ENCODE results near the gene CDC45.
"Not testable (repeated sequence)": the region's sequence is repeated elsewhere in the genome, so short reads cannot be mapped to it uniquely, and the experiment has no call there.

CDC45 gene

DNA sequence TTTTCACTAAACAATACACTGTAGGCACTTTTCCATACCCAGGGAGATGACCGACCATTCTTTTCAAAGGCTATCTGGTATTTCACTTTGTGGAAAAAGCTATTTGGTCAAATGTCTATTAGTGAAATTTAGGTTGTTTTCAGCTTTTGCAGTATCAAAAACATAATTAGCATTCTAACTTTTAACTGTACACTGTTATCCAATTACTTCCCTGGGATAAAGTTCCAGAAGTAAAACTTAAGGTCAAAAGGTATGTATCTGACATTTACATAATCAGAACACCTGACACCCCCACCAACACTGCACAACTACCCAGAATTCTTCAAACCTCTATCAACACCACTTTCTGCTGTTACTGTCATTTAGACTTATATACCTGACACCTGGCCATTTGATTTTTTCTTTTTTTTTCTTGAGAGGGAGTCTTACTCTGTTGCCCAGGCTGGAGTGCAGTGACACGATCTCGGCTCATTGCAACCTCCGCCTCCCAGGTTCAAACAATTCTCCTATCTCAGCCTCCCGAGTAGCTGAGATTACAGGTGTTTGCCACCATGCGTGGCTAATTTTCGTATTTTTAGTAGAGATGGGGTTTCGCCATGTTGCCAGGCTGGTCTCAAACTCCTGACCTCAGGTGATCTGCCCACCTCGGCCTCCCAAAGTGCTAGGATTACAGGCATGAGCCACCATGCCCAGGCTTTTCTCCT is 34.3 kb upstream of the CDC45 start:
- peak overlapping the region; percentile 35 for H3K4me3 Mint-ChIP-seq
- peaks cover 45% of the 10 kb centered on the region for H3K36me3 Mint-ChIP-seq (ENCODE audit: low read depth)

DNA sequence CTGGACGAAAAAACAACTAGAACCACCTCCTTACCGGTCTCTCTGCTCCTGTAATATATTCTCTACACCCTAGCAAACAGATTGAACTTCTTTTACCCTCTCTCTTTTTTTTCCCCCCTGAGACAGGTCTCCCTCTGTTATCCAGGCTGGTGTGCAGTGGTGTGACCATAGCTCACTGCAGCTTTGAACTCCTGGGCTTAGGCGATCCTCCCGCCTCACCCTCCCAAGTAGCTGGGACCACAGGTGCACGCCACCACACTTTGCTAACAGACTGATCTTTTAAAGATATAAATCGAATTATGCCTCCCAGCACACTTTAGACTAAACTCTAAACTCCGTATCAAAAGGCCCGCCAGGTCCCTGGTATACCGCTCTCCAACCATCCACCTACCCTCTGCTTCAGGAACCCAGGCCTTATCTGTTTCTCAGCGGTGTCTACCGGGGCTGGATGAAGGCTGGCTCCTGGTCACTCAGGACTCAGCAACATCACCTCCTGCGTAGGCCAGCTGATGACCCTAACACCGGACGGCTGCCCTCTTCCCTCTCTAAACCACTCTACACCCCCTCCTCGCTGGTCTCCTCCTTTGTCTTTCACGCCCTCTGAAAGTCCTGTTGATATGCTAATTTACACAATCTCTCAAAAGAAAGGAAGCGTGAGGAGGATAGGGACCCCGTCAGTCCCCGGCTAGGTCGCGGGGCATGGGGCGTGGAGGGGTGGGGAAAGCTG is 33.0 kb upstream of the CDC45 start:
- Mint-ChIP-seq H3K4me3 (peak overlapping the region; percentile 96), H3K9me3 (no peaks in the 10 kb centered on the region), H3K27me3 (no peaks in the 10 kb centered on the region), H3K4me1 (ENCODE audit: low read depth) (peaks cover 49% of the 10 kb centered on the region), H3K27ac (peak overlapping the region; percentile 83), H3K36me3 (ENCODE audit: low read depth) (peaks cover 47% of the 10 kb centered on the region)

More for the DNA sequence above, 34.3 kb upstream of the CDC45 start:
- not testable (repeated sequence) for H3K9me3 Mint-ChIP-seq, H3K27me3 Mint-ChIP-seq
- Mint-ChIP-seq H3K27ac (peak overlapping the region; percentile 76), H3K4me1 (ENCODE audit: low read depth) (peaks cover 49% of the 10 kb centered on the region)

DNA sequence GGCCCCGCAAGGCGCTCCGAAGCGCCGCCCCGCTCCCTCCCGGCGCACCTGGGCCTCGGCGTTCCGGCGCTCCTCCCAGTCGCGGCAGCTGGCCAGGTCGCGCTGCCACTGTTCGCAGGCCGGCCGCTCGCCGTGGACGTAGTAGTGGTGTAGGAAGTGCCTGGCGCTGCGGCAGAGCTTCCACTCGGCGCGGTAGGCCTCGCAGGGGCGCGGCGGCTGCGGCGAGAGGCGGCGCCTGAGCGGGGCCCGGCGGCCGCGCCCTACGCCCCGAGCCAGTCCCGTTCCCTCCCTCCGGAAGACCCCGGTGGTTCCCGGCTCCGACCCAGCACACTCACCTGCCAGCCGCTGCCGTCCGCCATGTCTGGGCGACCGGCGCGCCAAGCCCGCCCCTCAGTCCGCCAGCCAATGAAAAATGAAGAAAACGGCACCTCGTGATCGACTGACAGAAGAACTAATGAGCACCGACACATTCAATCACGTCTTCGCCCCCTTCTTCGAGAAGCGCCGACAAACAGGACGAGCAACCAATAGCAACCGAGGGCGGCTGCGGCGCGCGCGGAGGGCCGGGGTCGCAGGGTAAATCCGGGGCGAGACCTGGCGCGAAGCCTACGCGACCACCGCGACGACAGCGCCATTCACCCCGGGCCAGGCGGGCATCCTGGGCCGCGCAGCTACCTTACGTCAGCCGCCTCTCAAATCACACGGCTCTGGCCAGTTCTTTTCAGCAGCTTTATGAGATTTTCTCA is 32.2 kb upstream of the CDC45 start, which contains the start of gene C22orf39:
Gene C22orf39 (minus strand): TSS at position 382 of the 746 bp plus-strand sequence. CDS start 23 bp downstream, at position 359.
- no peaks in the 10 kb centered on the region for H3K27me3 Mint-ChIP-seq
- H3K27ac Mint-ChIP-seq, result peak within 1 kb of the TSS; percentile 85
- H3K4me1 Mint-ChIP-seq (ENCODE audit: low read depth), result peaks cover 45% of the 10 kb centered on the region
- peaks cover 48% of the 10 kb centered on the region for H3K36me3 Mint-ChIP-seq (ENCODE audit: low read depth)
- H3K4me3 Mint-ChIP-seq, result peak within 1 kb of the TSS; percentile 96
- no peaks in the 10 kb centered on the region for H3K9me3 Mint-ChIP-seq

DNA sequence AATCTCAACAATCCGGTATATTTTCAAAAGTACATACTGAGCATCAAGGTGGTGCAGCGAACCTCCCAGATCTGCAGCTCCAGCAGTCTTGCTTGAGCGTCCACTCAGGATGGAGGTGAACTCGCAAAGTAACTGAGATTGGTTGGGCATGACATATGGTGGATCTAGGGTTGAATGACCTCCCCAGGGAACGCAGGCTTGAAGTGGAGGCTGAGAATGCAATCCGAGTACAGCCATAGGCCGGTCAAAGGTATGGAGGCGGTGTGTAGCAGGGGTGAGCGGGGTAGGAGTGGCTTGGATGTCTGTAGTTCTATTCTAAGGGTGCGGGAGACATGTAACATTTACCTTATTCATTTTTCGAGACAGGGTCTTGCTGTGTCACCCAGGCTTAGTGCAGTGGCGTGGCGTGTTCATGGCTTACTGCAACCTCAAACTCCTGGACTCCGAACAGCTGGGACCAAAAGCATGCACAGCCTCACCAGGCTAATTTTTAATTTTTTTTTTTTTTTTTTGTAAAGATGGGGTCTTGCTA is 31.6 kb upstream of the CDC45 start:
- H3K4me1 Mint-ChIP-seq (ENCODE audit: low read depth), result peaks cover 43% of the 10 kb centered on the region
- H3K4me3 Mint-ChIP-seq, result peak overlapping the region; percentile 96
- H3K36me3 Mint-ChIP-seq (ENCODE audit: low read depth), result peaks cover 49% of the 10 kb centered on the region
- H3K27ac Mint-ChIP-seq, result peak overlapping the region; percentile 85
- H3K27me3 Mint-ChIP-seq, result no peaks in the 10 kb centered on the region
- no peaks in the 10 kb centered on the region for H3K9me3 Mint-ChIP-seq

DNA sequence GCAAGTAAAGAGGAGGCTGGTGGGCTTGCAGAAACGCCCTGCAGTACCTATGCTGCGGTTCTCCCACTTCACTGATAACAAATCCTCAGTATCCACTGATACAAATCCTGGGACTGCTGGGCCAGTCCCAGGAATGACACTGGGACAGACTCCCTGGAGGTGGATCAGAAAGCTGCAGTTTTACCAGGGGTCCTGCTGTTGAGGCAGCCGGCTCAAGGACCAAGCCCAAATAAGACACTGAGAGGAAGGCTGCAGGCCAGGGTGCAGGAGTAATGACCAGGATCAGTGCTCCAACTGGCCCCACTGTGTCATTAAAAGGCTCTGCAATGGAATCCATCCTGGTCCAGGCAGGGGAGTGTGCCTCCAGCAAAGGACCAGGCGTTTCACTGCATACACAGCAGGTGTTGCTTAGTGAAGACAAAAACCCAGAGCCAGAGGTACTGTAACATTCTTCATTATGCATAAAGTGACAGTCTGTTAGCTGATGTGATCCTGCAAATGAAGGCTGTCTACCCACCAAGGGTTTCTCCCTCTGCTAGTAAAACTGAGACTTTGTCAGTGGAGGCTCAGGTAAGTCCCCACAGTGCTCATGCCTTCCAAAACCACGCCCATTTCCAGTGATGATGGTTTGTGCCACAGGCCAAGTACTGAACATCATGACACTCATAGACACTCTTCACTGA is 30.8 kb upstream of the CDC45 start:
- Mint-ChIP-seq H3K4me3 (peak overlapping the region; percentile 96), H3K36me3 (ENCODE audit: low read depth) (peaks cover 47% of the 10 kb centered on the region), H3K4me1 (ENCODE audit: low read depth) (peaks cover 39% of the 10 kb centered on the region), H3K9me3 (no peaks in the 10 kb centered on the region), H3K27me3 (no peaks in the 10 kb centered on the region), H3K27ac (peak overlapping the region; percentile 63)

DNA sequence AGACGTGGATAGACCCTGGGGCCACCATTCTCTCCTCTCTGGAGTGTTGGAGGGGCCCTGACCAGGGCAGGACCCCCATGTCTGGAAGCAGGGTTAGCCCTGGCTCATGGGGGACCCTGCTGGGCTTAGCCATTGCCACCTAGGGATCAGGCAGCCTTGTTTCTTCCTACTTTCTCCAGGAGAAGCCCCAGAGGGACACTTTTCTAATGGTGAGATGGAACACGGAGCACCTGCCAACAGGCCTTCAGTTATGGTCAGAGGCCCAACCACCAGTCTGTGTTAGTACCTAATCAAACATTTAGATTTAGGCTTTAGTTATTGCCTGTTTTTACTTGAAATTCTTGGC is 30.3 kb upstream of the CDC45 start:
- Mint-ChIP-seq H3K27me3 (no peaks in the 10 kb centered on the region), H3K4me1 (ENCODE audit: low read depth) (peaks cover 42% of the 10 kb centered on the region), H3K4me3 (no peak overlapping the region), H3K36me3 (ENCODE audit: low read depth) (peaks cover 52% of the 10 kb centered on the region), H3K27ac (no peak overlapping the region), H3K9me3 (no peaks in the 10 kb centered on the region)

DNA sequence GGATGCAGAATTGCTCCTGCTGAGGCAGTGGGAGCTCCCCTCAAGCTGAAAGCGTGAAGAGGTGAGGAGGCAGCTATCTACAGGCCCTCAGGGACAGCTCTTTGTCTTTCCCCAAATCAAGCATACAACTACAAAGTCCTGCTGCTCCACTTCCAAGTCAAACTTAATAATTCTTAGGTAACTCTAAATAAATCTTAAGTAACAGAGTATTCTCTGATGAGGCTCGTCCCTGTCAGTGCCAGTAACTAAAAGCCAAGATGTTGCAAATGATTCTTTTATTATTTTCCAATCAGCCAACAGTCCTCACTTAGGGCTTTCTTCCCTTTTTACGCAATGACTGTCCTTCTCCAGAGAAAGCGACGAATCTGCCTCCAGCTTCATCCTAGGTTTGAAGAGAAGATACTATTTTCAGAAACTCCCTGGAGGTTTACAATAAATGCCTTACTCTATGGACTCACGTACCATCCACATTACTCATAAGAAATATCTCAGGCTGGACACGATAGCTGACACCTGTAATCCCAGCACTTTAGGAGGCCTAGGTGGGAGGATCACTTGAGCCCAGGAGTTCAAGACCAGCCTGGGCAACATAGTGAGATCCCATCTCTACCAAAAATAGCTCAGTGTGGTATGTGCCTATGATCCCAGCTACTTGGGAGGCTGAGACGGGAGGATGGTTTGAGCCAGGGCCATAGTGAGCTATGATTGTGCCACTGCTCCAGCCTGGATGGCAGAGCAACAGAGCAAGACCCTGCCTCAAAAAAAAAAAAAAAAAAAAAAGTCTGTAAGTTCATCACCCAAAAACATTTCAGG is 29.2 kb upstream of the CDC45 start:
- H3K27ac Mint-ChIP-seq, result no peak overlapping the region
- H3K36me3 Mint-ChIP-seq (ENCODE audit: low read depth), result peaks cover 56% of the 10 kb centered on the region
- H3K4me1 Mint-ChIP-seq (ENCODE audit: low read depth), result peaks cover 39% of the 10 kb centered on the region
- H3K27me3 Mint-ChIP-seq, result no peaks in the 10 kb centered on the region
- H3K9me3 Mint-ChIP-seq, result no peaks in the 10 kb centered on the region
- no peak overlapping the region for H3K4me3 Mint-ChIP-seq

DNA sequence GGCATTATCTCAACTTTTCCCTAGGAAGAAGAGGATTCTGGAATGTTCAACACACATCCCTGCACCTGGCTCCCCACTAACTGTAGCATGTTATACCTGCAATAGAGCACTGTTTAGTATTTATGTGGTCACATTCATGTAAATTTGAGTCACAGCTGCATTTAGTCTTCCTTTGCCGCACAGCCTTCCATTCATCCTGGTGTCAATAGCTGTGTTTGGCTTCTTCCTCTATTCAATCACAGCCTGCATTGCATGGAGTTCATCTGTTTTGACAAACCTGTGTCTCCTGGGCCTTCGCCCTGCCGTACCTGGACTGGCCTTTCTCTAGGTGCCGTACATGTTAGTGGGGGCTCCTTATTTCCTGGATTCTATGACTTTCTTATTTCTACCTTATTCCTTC is 28.1 kb upstream of the CDC45 start:
- no peaks in the 10 kb centered on the region for H3K27me3 Mint-ChIP-seq
- peaks cover 57% of the 10 kb centered on the region for H3K36me3 Mint-ChIP-seq (ENCODE audit: low read depth)
- H3K4me1 Mint-ChIP-seq (ENCODE audit: low read depth), result peaks cover 32% of the 10 kb centered on the region
- H3K9me3 Mint-ChIP-seq, result no peaks in the 10 kb centered on the region
- H3K4me3 Mint-ChIP-seq, result no peak overlapping the region
- H3K27ac Mint-ChIP-seq, result peak overlapping the region; percentile 23

DNA sequence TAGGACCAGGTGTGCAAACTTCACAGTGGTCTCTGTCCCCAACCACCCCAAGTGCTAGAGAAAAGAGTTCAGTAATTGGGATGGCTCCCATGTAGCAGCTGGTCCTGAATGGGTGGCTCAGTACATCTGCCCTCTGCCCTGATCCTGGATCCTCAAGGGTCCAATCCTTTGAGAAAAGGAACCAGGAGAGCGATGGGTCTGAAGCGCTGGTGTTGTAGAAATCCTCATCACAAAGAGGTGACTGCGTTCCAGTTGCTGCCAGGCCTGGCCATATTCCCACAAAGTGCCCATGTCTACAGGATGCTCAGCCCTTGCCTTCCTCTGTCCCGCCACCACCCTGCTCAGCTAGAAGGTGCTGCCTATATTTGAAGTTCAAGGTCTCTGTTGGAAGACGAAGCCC is 26.0 kb upstream of the CDC45 start:
- Mint-ChIP-seq H3K4me1 (ENCODE audit: low read depth) (peaks cover 18% of the 10 kb centered on the region), H3K27me3 (no peaks in the 10 kb centered on the region), H3K9me3 (no peaks in the 10 kb centered on the region), H3K27ac (peak overlapping the region; percentile 76), H3K36me3 (ENCODE audit: low read depth) (peaks cover 63% of the 10 kb centered on the region), H3K4me3 (no peak overlapping the region)

DNA sequence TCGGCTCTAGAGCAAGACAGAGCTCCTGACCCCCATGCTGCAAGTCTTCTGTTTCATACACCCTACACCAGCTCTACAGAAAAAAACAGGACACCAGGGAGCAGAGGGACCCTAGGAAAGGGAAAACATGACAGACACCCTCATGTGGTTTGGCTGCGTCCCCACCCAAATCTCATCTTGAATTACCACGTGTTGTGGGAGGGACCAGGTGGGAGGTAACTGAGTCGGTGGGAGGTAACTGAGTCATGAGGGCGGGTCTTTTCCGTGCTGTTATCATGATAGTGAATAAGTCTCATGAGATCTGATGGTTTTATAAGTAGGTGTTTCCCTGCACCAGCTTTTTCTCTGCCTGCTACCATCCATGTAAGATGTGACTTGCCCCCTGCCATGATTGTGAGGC is 25.6 kb upstream of the CDC45 start:
- Mint-ChIP-seq H3K27ac (peak overlapping the region; percentile 76), H3K36me3 (ENCODE audit: low read depth) (peaks cover 64% of the 10 kb centered on the region)

DNA sequence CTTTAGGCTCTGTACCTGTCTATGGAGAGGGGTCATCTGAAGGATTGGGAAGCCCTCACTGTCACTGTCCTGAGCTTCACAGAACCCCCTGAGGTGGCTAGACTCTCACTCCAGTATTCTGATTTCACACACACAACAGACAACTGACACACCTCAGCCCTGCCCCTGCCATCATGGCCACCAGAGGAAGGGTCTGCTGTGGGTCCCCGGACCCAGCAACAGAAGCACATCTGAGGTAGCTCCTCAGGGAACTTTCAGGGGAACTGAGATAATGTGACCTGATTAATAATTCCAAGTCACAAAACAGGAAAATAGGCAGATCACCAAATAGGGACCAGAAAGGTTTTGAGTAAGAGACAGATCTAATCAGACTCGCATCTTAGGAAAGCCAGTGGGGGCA is 24.7 kb upstream of the CDC45 start:
- H3K9me3 Mint-ChIP-seq, result no peaks in the 10 kb centered on the region
- H3K4me1 Mint-ChIP-seq (ENCODE audit: low read depth), result peaks cover 10% of the 10 kb centered on the region
- no peaks in the 10 kb centered on the region for H3K27me3 Mint-ChIP-seq
- H3K4me3 Mint-ChIP-seq, result no peak overlapping the region
- peak overlapping the region; percentile 8 for H3K27ac Mint-ChIP-seq
- H3K36me3 Mint-ChIP-seq (ENCODE audit: low read depth), result peaks cover 65% of the 10 kb centered on the region

More for the DNA sequence above, 25.6 kb upstream of the CDC45 start:
- Mint-ChIP-seq H3K27me3 (no peaks in the 10 kb centered on the region), H3K4me1 (ENCODE audit: low read depth) (peaks cover 14% of the 10 kb centered on the region), H3K9me3 (no peaks in the 10 kb centered on the region), H3K4me3 (no peak overlapping the region)

DNA sequence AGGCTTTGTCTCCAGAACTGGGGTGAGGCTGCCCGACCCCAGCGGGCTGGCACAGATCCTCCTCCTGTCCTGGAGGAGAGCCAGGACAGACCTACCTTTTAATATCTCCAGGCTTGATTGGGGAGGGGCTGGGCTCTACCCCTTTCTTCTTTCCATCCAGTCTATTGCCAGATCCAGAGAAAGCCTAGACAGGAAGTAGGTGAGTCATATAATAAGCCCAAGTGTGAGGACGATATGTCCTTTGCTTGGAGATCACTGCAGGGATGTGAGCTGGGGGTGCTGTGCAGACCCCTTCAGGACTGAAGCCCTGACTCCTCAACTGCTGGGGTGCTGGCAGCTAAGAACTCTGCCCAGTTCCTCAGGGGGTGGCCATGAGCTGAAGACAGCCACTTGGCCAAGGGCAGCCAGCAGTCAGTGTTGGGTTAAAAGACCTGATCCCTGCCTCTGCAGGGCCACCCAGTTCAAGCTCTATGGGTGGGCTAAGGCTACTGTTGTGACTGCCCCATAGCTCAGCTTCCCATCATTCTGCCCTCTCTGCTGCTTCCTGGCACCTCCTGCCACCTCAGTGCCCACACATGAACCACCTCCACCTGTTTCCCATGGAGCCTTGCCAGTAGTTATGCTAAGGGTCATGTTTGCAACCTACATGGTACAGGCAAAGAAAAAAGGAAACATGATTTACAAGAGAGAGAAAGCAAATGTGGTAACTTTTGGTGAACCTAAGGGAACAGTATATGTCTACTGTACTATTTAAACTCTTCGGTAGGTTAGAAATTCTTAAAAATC is 23.9 kb upstream of the CDC45 start:
- peaks cover 66% of the 10 kb centered on the region for H3K36me3 Mint-ChIP-seq (ENCODE audit: low read depth)

DNA sequence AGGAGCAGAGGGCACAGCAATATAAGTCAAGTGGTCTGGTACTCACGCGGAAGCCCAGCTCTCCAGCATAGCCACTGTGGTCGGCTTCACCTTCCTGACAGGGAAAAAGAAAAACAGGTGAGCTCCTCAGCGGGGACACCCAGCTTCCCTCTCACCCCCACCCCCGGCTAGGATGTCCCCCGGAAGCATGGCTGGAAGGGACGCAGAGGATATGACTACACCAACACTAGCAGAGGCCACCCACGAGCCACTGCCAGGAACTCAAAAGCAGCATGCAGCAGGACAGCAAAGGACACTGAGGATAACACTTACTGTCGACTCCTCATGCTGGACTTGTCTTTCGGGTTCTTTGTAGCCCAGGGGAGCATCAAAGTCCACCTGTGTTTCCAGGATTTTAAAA is 23.2 kb upstream of the CDC45 start:
- no peak overlapping the region for H3K27ac Mint-ChIP-seq
- H3K4me1 Mint-ChIP-seq (ENCODE audit: low read depth), result peaks cover 10% of the 10 kb centered on the region
- H3K27me3 Mint-ChIP-seq, result no peaks in the 10 kb centered on the region
- no peaks in the 10 kb centered on the region for H3K9me3 Mint-ChIP-seq
- peaks cover 68% of the 10 kb centered on the region for H3K36me3 Mint-ChIP-seq (ENCODE audit: low read depth)
- H3K4me3 Mint-ChIP-seq, result no peak overlapping the region

More for the DNA sequence above, 23.9 kb upstream of the CDC45 start:
- Mint-ChIP-seq H3K27me3 (no peaks in the 10 kb centered on the region), H3K4me1 (ENCODE audit: low read depth) (peaks cover 10% of the 10 kb centered on the region), H3K9me3 (no peaks in the 10 kb centered on the region), H3K4me3 (no peak overlapping the region), H3K27ac (peak overlapping the region; percentile 8)
